ENCODE measurements around the gene ARL2BP. TPM values are rescaled to one million over a fixed set of nuclear protein-coding genes. Genes with fewer than 3 reads are reported as not detected.

Gene ARL2BP
- total RNA-seq, 1 donor from 2014 or later: 35.9 TPM

GRCh38 chr16:57231821-57232350 is 13.2 kb upstream of the ARL2BP start:
- Mint-ChIP-seq H3K9me3 (peaks cover 5% of the 10 kb centered on the region), H3K4me3 (no peak overlapping the region), H3K27ac (peak overlapping the region; percentile 4), H3K36me3 (peaks cover 46% of the 10 kb centered on the region), H3K27me3 (ENCODE audit: low read depth) (no peaks in the 10 kb centered on the region), H3K4me1 (peaks cover 5% of the 10 kb centered on the region)
- no peak for TF ChIP-seq CTCF (IDR thresholded peaks at IDR 0.05; ENCODE audit: unreplicated experiment)
- no peak for DNase-seq (ENCODE audit: low spot score in 2 of 2, unreplicated experiment in 2 of 2)

DNA sequence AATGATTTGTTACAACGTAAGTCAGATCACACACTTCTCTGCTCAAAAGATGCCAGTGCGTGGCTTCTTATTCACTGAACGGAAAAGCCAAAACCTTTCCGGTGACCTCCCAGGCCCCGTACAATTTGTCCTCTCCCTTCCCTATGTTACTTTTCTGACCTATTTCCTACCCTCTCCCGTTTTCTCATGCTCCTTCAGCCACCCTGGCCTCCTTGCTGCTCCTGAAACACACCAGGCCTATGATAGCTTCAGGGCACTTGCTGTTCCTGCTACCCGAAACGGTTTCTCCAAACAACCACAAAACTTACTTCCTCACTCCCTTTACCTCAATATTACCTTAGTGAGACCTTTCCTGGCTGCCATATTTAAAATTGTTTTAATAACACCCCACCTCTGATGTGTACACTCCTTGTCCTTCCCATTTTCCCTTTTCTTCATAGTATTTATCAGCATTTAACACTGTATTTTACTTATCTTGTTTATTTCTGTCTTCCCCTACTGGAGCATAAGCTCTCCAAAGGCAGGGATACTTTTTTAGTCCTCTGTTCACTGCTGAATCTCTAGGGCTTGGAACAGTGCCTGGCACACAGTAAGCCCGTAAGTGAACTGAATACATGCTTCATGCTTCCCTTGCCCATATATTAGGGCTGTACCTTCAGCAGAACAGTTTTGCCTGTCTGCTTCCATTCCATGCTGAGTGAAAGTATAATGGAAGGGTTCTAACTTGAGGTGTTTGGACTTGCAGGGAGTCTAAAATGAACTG is 10.9 kb upstream of the ARL2BP start:
- Mint-ChIP-seq H3K4me3 (no peak overlapping the region), H3K27me3 (ENCODE audit: low read depth) (no peaks in the 10 kb centered on the region), H3K9me3 (peaks cover 5% of the 10 kb centered on the region), H3K27ac (no peak overlapping the region), H3K36me3 (peaks cover 49% of the 10 kb centered on the region), H3K4me1 (no peaks in the 10 kb centered on the region)
- DNase-seq (ENCODE audit: low spot score in 2 of 2, unreplicated experiment in 2 of 2): no peak
- no peak for TF ChIP-seq CTCF (IDR thresholded peaks at IDR 0.05; ENCODE audit: unreplicated experiment)

- Mint-ChIP-seq H3K36me3 (peaks cover 53% of the 10 kb centered on the region), H3K27ac (no peak overlapping the region), H3K4me3 (no peak overlapping the region), H3K4me1 (no peaks in the 10 kb centered on the region), H3K27me3 (ENCODE audit: low read depth) (no peaks in the 10 kb centered on the region), H3K9me3 (peaks cover 5% of the 10 kb centered on the region)
- no peak for TF ChIP-seq CTCF (IDR thresholded peaks at IDR 0.05; ENCODE audit: unreplicated experiment)
- no peak for DNase-seq (ENCODE audit: low spot score in 2 of 2, unreplicated experiment in 2 of 2)
Observed at GRCh38 chr16:57234707-57235092, 10.4 kb upstream of the ARL2BP start.

- H3K27ac Mint-ChIP-seq: peak overlapping the region; percentile 45
- DNase-seq (ENCODE audit: low spot score in 2 of 2, unreplicated experiment in 2 of 2): no peak
- peaks cover 51% of the 10 kb centered on the region for H3K36me3 Mint-ChIP-seq
- no peaks in the 10 kb centered on the region for H3K4me1 Mint-ChIP-seq
- H3K9me3 Mint-ChIP-seq: peaks cover 5% of the 10 kb centered on the region
- no peaks in the 10 kb centered on the region for H3K27me3 Mint-ChIP-seq (ENCODE audit: low read depth)
- H3K4me3 Mint-ChIP-seq: no peak overlapping the region
- no peak for TF ChIP-seq CTCF (IDR thresholded peaks at IDR 0.05; ENCODE audit: unreplicated experiment)
Observed at GRCh38 chr16:57235128-57236021, 9.7 kb upstream of the ARL2BP start.

DNA sequence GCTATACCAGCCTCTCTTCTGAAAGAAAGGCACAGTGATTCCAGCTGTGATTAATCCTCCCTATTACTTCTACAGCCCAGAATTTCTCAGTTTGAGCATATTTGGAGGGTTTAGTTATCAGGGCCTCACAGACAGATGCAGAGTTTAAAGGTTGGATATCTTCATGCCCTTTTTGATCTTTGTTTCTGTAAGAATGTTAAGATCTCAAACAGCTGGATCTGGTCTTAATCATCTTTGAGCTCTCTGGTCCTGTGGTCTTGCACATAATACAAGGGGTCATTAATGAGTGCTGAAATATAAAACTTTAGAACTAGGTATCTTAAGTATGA is 9.1 kb upstream of the ARL2BP start:
- no peak for DNase-seq (ENCODE audit: low spot score in 2 of 2, unreplicated experiment in 2 of 2)
- no peak overlapping the region for H3K27ac Mint-ChIP-seq
- no peaks in the 10 kb centered on the region for H3K4me1 Mint-ChIP-seq
- peaks cover 45% of the 10 kb centered on the region for H3K36me3 Mint-ChIP-seq
- no peak for TF ChIP-seq CTCF (IDR thresholded peaks at IDR 0.05; ENCODE audit: unreplicated experiment)
- H3K4me3 Mint-ChIP-seq: no peak overlapping the region
- H3K9me3 Mint-ChIP-seq: peaks cover 5% of the 10 kb centered on the region
- no peaks in the 10 kb centered on the region for H3K27me3 Mint-ChIP-seq (ENCODE audit: low read depth)
